DMS153 treated with DMSO at 0.1 percent for 48 hours (cell line): ENCODE measurements around the gene DHTKD1.
"Not testable (repeated sequence)": the region's sequence is repeated elsewhere in the genome, so short reads cannot be mapped to it uniquely, and the experiment has no call there.

Experiments used
- DNase-seq: peaks from one replicate; lab custom pipeline; 2025; ENCODE audit not compliant: unreplicated experiment; lab: John Stamatoyannopoulos, UW

DHTKD1 gene

DNA sequence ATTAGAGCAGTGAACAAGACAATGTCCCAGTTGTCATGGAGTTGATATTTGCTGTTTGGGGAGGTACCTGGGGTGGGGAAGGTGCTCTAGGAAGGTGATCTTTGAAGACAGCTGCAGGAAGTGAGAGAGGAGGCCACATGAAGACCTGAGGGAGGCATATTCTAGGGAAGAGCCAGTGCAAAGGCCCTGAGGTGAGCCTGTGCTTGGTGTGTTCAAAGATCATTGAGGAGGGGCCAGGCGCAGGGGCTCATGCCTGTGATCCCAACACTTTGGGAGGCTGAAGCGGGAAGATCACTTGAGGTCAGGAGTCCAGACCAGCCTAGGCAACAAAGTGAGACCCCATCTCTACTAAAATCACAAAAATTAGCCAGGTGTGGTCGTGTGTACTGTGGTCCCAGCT lies 75.8 kb downstream of the DHTKD1 start:
- no peak for DNase-seq

DNA sequence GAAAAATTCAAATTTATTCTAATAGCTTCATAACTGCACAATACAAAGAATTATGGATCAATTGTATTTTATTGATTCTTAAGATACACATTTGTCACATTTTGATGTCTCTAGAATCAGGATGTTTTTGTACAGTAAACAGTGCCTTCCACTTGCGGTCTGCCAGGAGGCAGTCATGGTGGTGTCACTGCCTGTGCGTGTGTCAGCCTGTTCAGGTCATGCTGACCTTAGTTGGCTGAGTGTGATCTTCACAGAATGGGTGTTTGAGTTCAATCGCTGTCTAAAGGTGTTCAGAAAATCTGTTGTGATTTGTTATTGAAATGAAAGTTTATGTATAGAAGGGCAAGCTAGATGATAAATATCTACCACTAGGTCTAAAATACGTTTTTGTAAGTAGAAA lies 81.4 kb downstream of the DHTKD1 start:
- no peak for DNase-seq

DNA sequence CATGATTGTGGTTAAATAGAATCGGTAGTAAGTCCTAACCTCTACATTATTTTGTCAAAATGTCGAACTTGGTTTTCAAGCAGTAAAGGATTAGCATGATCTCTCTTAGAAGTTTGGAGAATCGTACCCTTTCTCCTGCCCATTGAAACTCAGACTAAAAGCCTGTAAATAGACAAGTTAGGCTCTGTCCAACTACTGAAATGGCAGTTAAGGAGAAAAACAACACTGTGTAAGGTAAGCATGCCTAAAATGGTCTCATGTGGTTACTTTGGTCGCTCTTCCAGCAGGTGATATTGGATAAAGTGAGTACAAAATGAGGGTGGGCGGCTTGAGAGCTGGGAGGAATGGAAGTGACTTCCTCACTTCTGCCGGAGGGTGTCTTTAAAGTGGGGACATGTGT lies 85.8 kb downstream of the DHTKD1 start:
- DNase-seq, result no peak

DNA sequence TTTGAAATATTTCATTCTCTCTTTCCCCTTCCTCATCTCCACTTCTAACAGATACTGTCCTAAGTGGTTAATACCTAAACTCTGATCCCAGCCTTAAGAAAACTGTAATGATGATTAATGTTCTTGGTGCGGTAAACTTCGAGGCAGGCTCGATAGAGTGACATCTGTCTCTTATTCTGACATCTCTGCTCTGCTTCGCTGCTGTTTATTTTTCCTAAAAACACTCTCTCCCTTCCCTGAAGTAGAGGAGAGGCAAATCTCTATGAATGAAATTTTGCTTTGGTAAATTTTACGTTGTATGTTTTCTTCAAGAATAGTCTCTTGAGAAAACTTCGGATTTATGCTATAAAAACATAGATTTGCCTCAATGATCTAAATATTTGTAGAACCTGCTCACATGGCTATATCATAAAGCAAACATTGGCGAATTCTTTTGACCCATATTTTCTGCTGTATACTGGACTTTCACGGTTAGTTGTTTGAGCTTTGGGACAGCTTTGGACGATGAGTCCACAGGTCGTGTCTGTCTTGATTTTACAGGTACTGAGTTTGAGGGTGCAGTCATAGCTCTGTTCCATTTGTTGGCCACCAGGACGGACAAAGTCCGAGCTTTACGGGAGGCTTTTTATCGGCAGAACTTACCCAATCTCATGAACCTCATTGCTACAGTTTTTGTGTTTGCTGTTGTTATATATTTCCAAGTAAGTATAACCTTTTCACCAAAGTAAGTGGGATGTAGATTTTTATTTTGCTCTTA lies 87.8 kb downstream of the DHTKD1 start:
- no peak for DNase-seq

DNA sequence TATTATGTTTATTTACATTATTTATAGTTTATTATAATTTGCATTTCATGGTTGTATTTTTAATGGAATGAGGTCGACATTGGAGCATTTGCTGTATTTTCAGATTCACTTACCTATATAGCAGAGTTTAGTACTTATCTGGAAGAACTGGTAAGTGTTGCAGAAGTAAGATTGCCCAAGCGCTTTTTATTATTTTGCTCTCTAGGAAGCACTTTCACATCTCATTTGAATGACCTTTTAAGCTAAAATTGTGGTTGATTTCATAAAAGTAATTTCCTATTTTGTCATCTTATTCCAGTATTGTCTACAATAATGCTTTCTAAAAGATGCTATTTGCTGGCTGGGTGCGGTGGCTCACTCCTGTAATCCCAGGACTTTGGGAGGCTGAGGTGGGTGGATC lies 89.4 kb downstream of the DHTKD1 start:
- no peak for DNase-seq

DNA sequence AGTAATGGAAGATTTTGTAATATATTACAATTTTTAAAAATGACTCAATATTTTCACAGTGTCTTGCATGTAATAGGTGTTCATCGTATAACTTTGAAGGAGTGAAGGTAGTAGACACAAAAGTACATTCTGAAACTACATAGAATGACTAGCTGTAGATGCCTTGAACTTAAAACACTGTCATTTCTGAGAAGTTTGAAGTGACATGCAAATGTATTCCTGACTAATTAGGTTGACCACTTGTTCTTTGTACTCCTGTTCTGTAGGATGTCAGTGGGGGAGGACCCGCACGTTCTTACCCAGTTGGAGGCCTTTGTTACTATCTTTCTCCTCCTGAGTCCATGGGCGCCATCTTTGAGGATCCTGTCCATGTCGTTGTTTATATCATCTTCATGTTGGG lies 91.9 kb downstream of the DHTKD1 start:
- DNase-seq, result no peak

DNA sequence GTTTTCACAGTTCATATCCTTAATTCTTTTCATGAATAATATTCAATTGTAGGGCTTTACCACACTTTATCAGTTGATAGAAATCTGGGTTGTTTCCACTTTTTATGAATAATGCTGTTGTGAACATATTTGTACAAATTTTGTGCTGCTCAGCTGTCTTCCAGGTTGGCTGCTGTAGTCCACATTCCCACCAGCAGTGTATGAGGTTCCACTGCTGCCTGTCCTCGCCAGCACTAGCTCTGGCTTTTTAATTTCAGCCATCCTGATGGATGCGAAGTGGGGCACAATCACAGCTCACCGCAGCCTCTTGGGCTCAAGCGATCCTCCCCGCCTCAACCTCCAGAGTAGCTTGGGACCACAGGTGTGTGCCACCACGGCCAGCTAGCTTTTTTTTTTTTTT lies 94.2 kb downstream of the DHTKD1 start:
- DNase-seq, result no peak

DNA sequence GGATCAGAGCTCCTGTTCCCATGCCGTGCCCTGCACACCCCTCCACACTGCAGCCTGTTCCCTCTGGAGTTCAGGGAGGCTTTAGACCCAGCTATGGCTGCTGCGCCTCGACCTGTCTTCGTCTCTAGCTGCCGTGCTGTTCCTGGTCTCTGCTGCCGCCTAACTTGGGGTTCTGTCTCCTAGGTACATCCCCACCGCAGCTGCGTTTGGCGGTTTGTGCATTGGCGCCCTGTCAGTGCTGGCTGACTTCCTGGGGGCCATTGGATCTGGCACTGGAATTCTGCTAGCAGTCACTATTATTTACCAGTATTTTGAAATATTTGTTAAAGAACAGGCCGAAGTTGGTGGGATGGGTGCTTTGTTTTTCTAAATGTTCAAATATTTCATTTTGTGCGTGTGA lies 95.3 kb downstream of the DHTKD1 start:
- no peak for DNase-seq

DNA sequence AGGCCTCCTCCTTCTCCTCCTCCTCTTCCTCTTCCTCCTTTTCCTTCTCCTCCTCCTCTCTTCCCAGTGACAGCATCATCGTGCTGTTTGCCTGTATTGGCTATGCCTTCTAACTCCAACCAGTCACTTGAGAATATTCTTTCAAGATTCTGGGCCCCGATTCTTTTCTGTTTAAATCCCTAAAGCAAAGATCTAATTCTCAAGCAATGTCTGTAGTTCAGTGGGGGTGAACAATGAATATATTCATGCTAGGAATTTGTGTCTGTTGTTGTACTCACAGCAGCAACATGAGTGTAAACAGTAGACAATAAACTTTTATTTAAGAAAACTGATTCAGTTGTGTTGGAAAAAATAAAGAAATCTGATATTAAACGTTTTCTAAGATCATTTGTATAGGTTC lies 96.3 kb downstream of the DHTKD1 start:
- DNase-seq, result no peak

DNA sequence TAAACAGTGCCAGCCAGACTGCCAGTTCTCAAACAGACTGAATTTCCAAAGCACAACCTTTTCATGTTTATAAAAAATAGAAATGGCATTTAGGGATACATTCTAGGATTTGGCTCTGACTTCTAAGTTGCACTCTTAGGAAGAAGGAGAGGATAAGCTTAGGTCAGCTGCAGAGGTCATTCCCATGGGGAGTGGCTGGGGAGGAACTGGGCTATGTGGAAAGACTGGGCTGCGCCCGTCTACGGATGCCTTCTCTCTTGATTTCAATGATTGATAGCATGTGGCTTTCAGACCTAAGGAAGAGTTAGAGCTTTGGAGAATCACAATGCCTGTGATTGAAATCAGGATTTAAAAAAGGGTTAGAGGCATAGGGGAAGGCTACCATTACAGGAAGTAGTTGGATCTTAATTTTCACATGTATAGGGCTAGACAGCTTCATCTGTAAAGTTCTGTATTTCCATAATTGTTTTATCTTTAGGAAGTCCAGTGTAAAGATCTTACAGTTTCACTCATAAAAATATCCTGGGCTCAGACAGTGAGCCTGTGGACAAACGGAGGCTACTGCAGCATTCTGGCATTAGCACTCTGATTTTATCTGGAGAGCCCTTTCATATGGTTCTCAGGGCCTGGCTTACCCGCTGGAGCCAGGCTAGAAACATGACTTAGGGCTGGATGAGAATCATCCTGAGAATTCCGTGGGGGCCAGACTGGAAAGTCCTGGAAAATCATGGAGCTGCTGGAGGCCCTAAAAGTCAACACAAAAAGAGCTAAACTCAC lies 97.4 kb downstream of the DHTKD1 start:
- DNase-seq, result no peak

DNA sequence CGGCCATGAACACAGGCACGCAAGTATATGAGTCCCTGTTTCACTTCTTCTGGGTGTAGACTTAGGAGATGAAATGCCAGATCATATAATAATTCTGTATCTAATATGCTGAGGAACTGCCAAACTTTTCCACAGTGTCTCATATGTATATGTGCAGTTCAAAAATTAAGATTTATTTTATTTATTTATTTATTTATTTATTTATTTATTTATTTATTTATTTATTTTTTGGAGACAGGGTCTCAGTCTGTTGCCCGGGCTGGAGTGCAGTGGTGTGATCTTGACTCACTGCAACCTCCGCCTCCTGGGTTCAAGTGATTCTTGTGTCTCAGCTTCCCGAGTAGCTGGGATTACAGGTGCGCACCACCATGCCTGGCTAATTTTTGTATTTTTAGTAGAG lies 102.8 kb downstream of the DHTKD1 start:
- not testable (repeated sequence) for DNase-seq
